Aorta (tissue), 5 donors: Measurements from ENCODE around the gene NR6A1. TPM values are rescaled to one million over a fixed set of nuclear protein-coding genes. Genes with fewer than 3 reads are reported as not detected.
"Not testable (repeated sequence)": the region's sequence is repeated elsewhere in the genome, so short reads cannot be mapped to it uniquely, and the experiment has no call there.

Source experiments
- ATAC-seq: fragments of 200-7000 bp; cut with Tn5 transposase; one replicate; pipeline ENCODE4 v1.9.1; 2022; ENCODE audit warnings: moderate library complexity; ENCODE audit not compliant: low FRiP score
- DNase-seq, 2 donors: peaks; one replicate each; pipeline ENCODE4 v3.0.0-alpha.2; 2020
- H3K27ac ChIP-seq, 2 donors: one replicate each; pipeline ENCODE4 v1.5.1; 2013; ENCODE audit warnings: low read length in 2 of 2, mild to moderate bottlenecking in 2 of 2, moderate library complexity in 2 of 2, control low read depth in 1 of 2, inconsistent platforms in 1 of 2, low read depth in 1 of 2
- H3K27me3 ChIP-seq, 2 donors: one replicate each; pipeline ENCODE4 v1.6.1; 2013; ENCODE audit warnings: control low read depth in 1 of 2, low read length in 1 of 2, mild to moderate bottlenecking in 1 of 2, moderate library complexity in 1 of 2; ENCODE audit not compliant: insufficient read depth in 2 of 2, control insufficient read depth in 1 of 2
- H3K36me3 ChIP-seq, 2 donors: one replicate each; pipeline ENCODE4 v1.6.1; 2013; ENCODE audit warnings: control low read depth in 1 of 2, low read length in 1 of 2, mild to moderate bottlenecking in 1 of 2; ENCODE audit not compliant: insufficient read depth in 2 of 2, control insufficient read depth in 1 of 2
- H3K4me1 ChIP-seq, 2 donors: one replicate each; pipeline ENCODE4 v1.6.1; 2013; ENCODE audit warnings: low read length in 2 of 2, control low read depth in 1 of 2, mild to moderate bottlenecking in 1 of 2, moderate library complexity in 1 of 2; ENCODE audit not compliant: insufficient read depth in 2 of 2, control insufficient read depth in 1 of 2
- H3K4me3 ChIP-seq, 2 donors: one replicate each; pipeline ENCODE4 v1.5.1; 2013; ENCODE audit warnings: low read length in 2 of 2, control low read depth in 1 of 2, mild to moderate bottlenecking in 1 of 2
- H3K9me3 ChIP-seq: one replicate; pipeline ENCODE4 v1.6.1; 2013; ENCODE audit warnings: mild to moderate bottlenecking, low read length; ENCODE audit not compliant: control insufficient read depth
- WGBS, 2 donors: extraction: QIAGEN DNeasy Blood & Tissue Kit; methylation state at CpG; one replicate each; pipeline ENCODE4 v1.1.7; 2013; 5-methylcytosine and 5-hydroxymethylcytosine counted together
- intact Hi-C, 2 donors: fragments of 100-400 bp; cut with DNase I; formaldehyde crosslinking; loops; one replicate each; pipeline versions ENCODE4 v1.14.2 to v1.15.0; 2022
- polyA plus RNA-seq, 2 donors: library from polyadenylated mRNA; stranded (reverse); fragments of 200-250 nt; gene quantifications; one replicate each; pipeline ENCODE4 v1.2.3, GENCODE V29; 2013
- total RNA-seq, 2 donors: library from RNA; stranded (reverse); fragmentation: NEBNext Ultra II Directional; extraction: Animal tissue kit (Norgen Biotek cat#: 25700); gene quantifications; one replicate each; pipeline ENCODE4 v1.2.1, GENCODE V29; 2021
- donor health status: healthy with polysubstance abuse.
- donor health status: Bipolar disorder and iron deficiency.
- donor health status: DM: no; HTN: no; CAD: no.
- donor health status: DM: no; HTN: no; CAD: no.
- donor health status: DM: yes; HTN: yes; CAD: no.

NR6A1 gene
- total and polyA plus RNA-seq, 4 donors: 0.26 to 1.6 (median 0.46) TPM

GRCh38 chr9:124623966-124624734, 147.0 kb downstream of the NR6A1 start:
- intact Hi-C loops: no loop called here
- Histone ChIP-seq H3K9me3 (no peaks in the 10 kb centered on the region), H3K27me3 (no peaks in the 10 kb centered on the region), H3K4me3 (no peak overlapping the region), H3K27ac (no peak overlapping the region), H3K36me3 (no peaks in the 10 kb centered on the region), H3K4me1 (no peaks in the 10 kb centered on the region)
- DNase-seq: no peak
- no peak for ATAC-seq
- 53 to 62% methylated on average over 7 of the region's 7 CpGs for WGBS, 2 donors

GRCh38 chr9:124622882-124623281, 148.2 kb downstream of the NR6A1 start:
- no peaks in the 10 kb centered on the region for H3K9me3 ChIP-seq
- ATAC-seq: no peak
- DNase-seq: no peak
- no peaks in the 10 kb centered on the region for H3K36me3 ChIP-seq
- no peak overlapping the region for H3K27ac ChIP-seq
- H3K4me1 ChIP-seq: no peaks in the 10 kb centered on the region
- no peak overlapping the region for H3K4me3 ChIP-seq
- no peaks in the 10 kb centered on the region for H3K27me3 ChIP-seq
- intact Hi-C loops: no loop called here

- Histone ChIP-seq H3K4me1 (no peaks in the 10 kb centered on the region), H3K27ac (no peak overlapping the region), H3K4me3 (no peak overlapping the region), H3K36me3 (no peaks in the 10 kb centered on the region), H3K27me3 (no peaks in the 10 kb centered on the region), H3K9me3 (no peaks in the 10 kb centered on the region)
- DNase-seq (no peak), ATAC-seq (no peak)
- 33 to 35% methylated on average over 11 of the region's 11 CpGs for WGBS, 2 donors
- intact Hi-C loops: no loop called here
These were observed 149.5 kb downstream of the NR6A1 start for GRCh38 chr9:124621371-124622328.

GRCh38 chr9:124618476-124618875, 152.6 kb downstream of the NR6A1 start:
- Histone ChIP-seq H3K9me3 (no peaks in the 10 kb centered on the region), H3K27ac (no peak overlapping the region), H3K36me3 (no peaks in the 10 kb centered on the region), H3K27me3 (no peaks in the 10 kb centered on the region), H3K4me3 (no peak overlapping the region), H3K4me1 (no peaks in the 10 kb centered on the region)
- 73 to 83% methylated on average over 3 of the region's 3 CpGs for WGBS, 2 donors
- ATAC-seq (no peak), DNase-seq (no peak)
- intact Hi-C loops: no loop called here

- DNase-seq (peak; percentile 82 to 91), ATAC-seq (peak; percentile 86)
- H3K36me3 ChIP-seq: no peaks in the 10 kb centered on the region
- 7 to 8% methylated on average over 3 of the region's 3 CpGs for WGBS, 2 donors
- H3K4me3 ChIP-seq: no peak overlapping the region
- H3K27ac ChIP-seq: no peak overlapping the region
- H3K9me3 ChIP-seq: no peaks in the 10 kb centered on the region
- intact Hi-C loops: loop anchor here (1.0 to 2.0 kb wide), 2 partner anchors 95 kb away; no protein-coding TSS in a partner anchor
- no peaks in the 10 kb centered on the region for H3K4me1 ChIP-seq
- no peaks in the 10 kb centered on the region for H3K27me3 ChIP-seq
These were observed 153.5 kb downstream of the NR6A1 start for GRCh38 chr9:124617477-124618141.

- Histone ChIP-seq H3K9me3 (no peaks in the 10 kb centered on the region), H3K4me3 (no peak overlapping the region), H3K36me3 (no peaks in the 10 kb centered on the region), H3K4me1 (no peaks in the 10 kb centered on the region), H3K27me3 (no peaks in the 10 kb centered on the region), H3K27ac (no peak overlapping the region)
- WGBS, 2 donors: 60 to 67% methylated on average over 3 of the region's 3 CpGs
- intact Hi-C loops: loop anchor here (1.0 to 2.0 kb wide), 2 partner anchors 95 to 96 kb away; no protein-coding TSS in a partner anchor
- DNase-seq: no peak
- no peak for ATAC-seq
These were observed 154.2 kb downstream of the NR6A1 start for GRCh38 chr9:124616961-124617360.

GRCh38 chr9:124615840-124616239, 155.3 kb downstream of the NR6A1 start:
- intact Hi-C loops: loop anchor here in 1 of 2 donors (2.0 kb wide), 1 partner anchor 97 kb away; no protein-coding TSS in a partner anchor
- not testable (repeated sequence) for DNase-seq, H3K27ac ChIP-seq

GRCh38 chr9:124615100-124615742, 155.9 kb downstream of the NR6A1 start:
- Histone ChIP-seq H3K27me3 (no peaks in the 10 kb centered on the region), H3K4me3 (no peak overlapping the region), H3K9me3 (no peaks in the 10 kb centered on the region), H3K27ac (no peak overlapping the region), H3K4me1 (no peaks in the 10 kb centered on the region), H3K36me3 (no peaks in the 10 kb centered on the region)
- no peak for DNase-seq
- no peak for ATAC-seq
- 95 to 96% methylated on average over 2 of the region's 2 CpGs for WGBS, 2 donors
- intact Hi-C loops: no loop called here

More at GRCh38 chr9:124615840-124616239, 155.3 kb downstream of the NR6A1 start:
- 92 to 93% methylated on average over 7 of the region's 7 CpGs for WGBS, 2 donors
- not testable (repeated sequence) for H3K4me3 ChIP-seq, H3K27me3 ChIP-seq, ATAC-seq, H3K36me3 ChIP-seq, H3K9me3 ChIP-seq, H3K4me1 ChIP-seq
